HepG2 (cell line): ENCODE results near the gene CRYM. TPM values are rescaled to one million over a fixed set of nuclear protein-coding genes. Genes with fewer than 3 reads are reported as not detected.

ENCODE experiments used
- ARID5B ChIP-seq: IDR thresholded peaks from 2 replicates; pipeline ENCODE4 v1.4.0; 2020; ENCODE audit warnings: mild to moderate bottlenecking, missing genetic modification reagents
- ATF7 ChIP-seq, 2 experiments: fragments of 450-650 bp in 1 of 2; sonication (generic) in 1 of 2; formaldehyde crosslinking in 1 of 2; IDR thresholded peaks; 2 replicates each; pipeline versions ENCODE4 v1.4.0 to v1.6.1; 2016 to 2020; ENCODE audit warnings: antibody characterized with exemption in 1 of 2, mild to moderate bottlenecking in 1 of 2, missing genetic modification reagents in 1 of 2
- BRCA1 ChIP-seq: sonication (generic); formaldehyde crosslinking; IDR thresholded peaks from 2 replicates; pipeline ENCODE4 v1.4.0; 2020; ENCODE audit warnings: missing genetic modification reagents
- CHD4 ChIP-seq: fragments of 200-600 bp; sonication (generic); IDR thresholded peaks from 2 replicates; pipeline ENCODE4 v1.7.0; 2017; ENCODE audit warnings: mild to moderate bottlenecking, low read length, borderline replicate concordance
- CREB1 ChIP-seq, 2 experiments: fragments of 450-650 bp in 1 of 2; IDR thresholded peaks; 2 replicates each; pipeline ENCODE4 v1.6.1; 2016 to 2017; ENCODE audit warnings: control low read depth in 1 of 2, mild to moderate bottlenecking in 1 of 2, missing compliant biosample characterization in 1 of 2, missing genetic modification characterization in 1 of 2
- JARID2 ChIP-seq: sonication (generic); formaldehyde crosslinking; IDR thresholded peaks from 2 replicates; pipeline ENCODE4 v1.8.1; 2023; ENCODE audit warnings: missing genetic modification reagents, inconsistent platforms; ENCODE audit not compliant: insufficient replicate concordance
- JUN ChIP-seq: sonication (generic); formaldehyde crosslinking; IDR thresholded peaks from 2 replicates; pipeline ENCODE4 v1.4.0; 2020; ENCODE audit warnings: mild to moderate bottlenecking, missing genetic modification reagents
- KDM3A ChIP-seq: IDR thresholded peaks from 2 replicates; pipeline ENCODE4 v1.6.1; 2018; ENCODE audit warnings: low read depth, missing compliant biosample characterization
- NCOA2 ChIP-seq: sonication (generic); formaldehyde crosslinking; IDR thresholded peaks from 2 replicates; pipeline ENCODE4 v1.8.0; 2022; ENCODE audit warnings: inconsistent platforms
- NFE2L2 ChIP-seq: fragments of 150-350 bp; IDR thresholded peaks from 2 replicates; pipeline ENCODE4 v1.6.1; 2014; ENCODE audit warnings: low read length
- PHF21A ChIP-seq: sonication (generic); formaldehyde crosslinking; IDR thresholded peaks from 2 replicates; pipeline ENCODE4 v1.5.0; 2020; ENCODE audit warnings: mild to moderate bottlenecking, missing genetic modification reagents
- SNAPC4 ChIP-seq: sonication (generic); formaldehyde crosslinking; IDR thresholded peaks from 2 replicates; pipeline ENCODE4 v1.4.0; 2020; ENCODE audit warnings: mild to moderate bottlenecking, missing genetic modification reagents
- TBX3 ChIP-seq: fragments of 450-650 bp; IDR thresholded peaks from 2 replicates; pipeline ENCODE4 v1.6.1; 2017; ENCODE audit warnings: antibody characterized with exemption, mild to moderate bottlenecking, inconsistent platforms, borderline replicate concordance
- XRCC5 ChIP-seq: fragments of 200-400 bp; formaldehyde crosslinking; optimal IDR thresholded peaks from 2 replicates; pipeline ENCODE3; 2017; ENCODE audit warnings: mild to moderate bottlenecking, low read length
- ZFAT ChIP-seq: sonication (generic); formaldehyde crosslinking; conservative IDR thresholded peaks from 2 replicates; pipeline ENCODE4 v1.8.1; 2023; ENCODE audit warnings: missing genetic modification reagents, inconsistent platforms
- ZKSCAN8 ChIP-seq: IDR thresholded peaks from 2 replicates; pipeline ENCODE4 v1.6.1; 2016; ENCODE audit warnings: borderline replicate concordance, missing genetic modification reagents, missing compliant biosample characterization
- ZNF296 ChIP-seq: sonication (generic); formaldehyde crosslinking; conservative IDR thresholded peaks from 2 replicates; pipeline ENCODE4 v1.5.0; 2020; ENCODE audit warnings: mild to moderate bottlenecking, missing genetic modification reagents
- ZNF343 ChIP-seq: sonication (generic); formaldehyde crosslinking; IDR thresholded peaks from 2 replicates; pipeline ENCODE4 v1.4.0; 2020; ENCODE audit warnings: mild to moderate bottlenecking, missing genetic modification reagents
- polyA plus RNA-seq, 8 experiments: library from polyadenylated mRNA; depleted of rRNA in 3 of 8; stranded (reverse) in 7 of 8; unstranded in 1 of 8; fragments of >200 nt; fragmentation: Illumina TruSeq in 4 of 8; extraction: Trizol in 4 of 8; gene quantifications; 2 replicates each; pipeline versions ENCODE4 v1.2.1 to v1.2.3, GENCODE V29; 2011 to 2016; ENCODE audit warnings: low read depth in 4 of 8, missing spikeins in 1 of 8, mixed read lengths in 1 of 8; ENCODE audit not compliant: insufficient read depth in 1 of 8
- total RNA-seq, 5 experiments: library from RNA; depleted of rRNA; stranded (reverse); fragments of >200 nt; fragmentation: Illumina TruSeq; extraction: Trizol; gene quantifications; 2 replicates each; pipeline ENCODE4 v1.2.3, GENCODE V29; 2016; ENCODE audit warnings: low read depth in 1 of 5
- TF ChIP-seq, protein P1 (sequence below): sonication (generic); formaldehyde crosslinking; IDR thresholded peaks from 2 replicates; pipeline ENCODE4 v1.4.0; 2020; ENCODE audit warnings: mild to moderate bottlenecking, missing genetic modification reagents

The CRYM gene
- total and polyA plus RNA-seq, 2 of the 13 experiments (the other 11 are each of a cell fraction or from before 2014, with no cell fraction given) = 1.9 to 2.2 TPM

GRCh38 chr16:21260870-21261791 is 17.0 kb downstream of the CRYM start (continued):
- peak; percentile 71; the same call in 1 of the 2 replicates for TF ChIP-seq SNAPC4 (CRISPR knock-in tag)
- peak; percentile 98 for TF ChIP-seq JUN (CRISPR knock-in tag)
- TF ChIP-seq NFE2L2 = peak; percentile 85
- no peak for TF ChIP-seq ATF7 (IDR thresholded peaks at IDR 0.05)
- 0 out of 2 replicates have a peak, but pooled peaks have one; percentile 61 for TF ChIP-seq ATF7 (CRISPR knock-in tag; IDR thresholded peaks at IDR 0.05)
- peak; percentile 69; the same call in 1 of the 2 replicates for TF ChIP-seq ZKSCAN8 (CRISPR knock-in tag)
- peak; percentile 23; the same call in 1 of the 2 replicates for TF ChIP-seq ZNF343 (CRISPR knock-in tag)
- TF ChIP-seq, protein P1, sequence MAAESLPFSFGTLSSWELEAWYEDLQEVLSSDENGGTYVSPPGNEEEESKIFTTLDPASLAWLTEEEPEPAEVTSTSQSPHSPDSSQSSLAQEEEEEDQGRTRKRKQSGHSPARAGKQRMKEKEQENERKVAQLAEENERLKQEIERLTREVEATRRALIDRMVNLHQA (CRISPR knock-in tag) = no peak
- TF ChIP-seq ZFAT = no peak
- peak; percentile 97 for TF ChIP-seq PHF21A (CRISPR knock-in tag)
- peak; percentile 90 for TF ChIP-seq XRCC5
- peak; percentile 89 for TF ChIP-seq NCOA2 (CRISPR knock-in tag)
- peak; percentile 93 for TF ChIP-seq ARID5B
- peak; percentile 66; the same call in 1 of the 2 replicates for TF ChIP-seq TBX3
- peak; percentile 93 for TF ChIP-seq CHD4
- peak; percentile 96; the same call in 1 of the 2 replicates for TF ChIP-seq BRCA1 (CRISPR knock-in tag)
- no peak for TF ChIP-seq ZNF296
- TF ChIP-seq CREB1 (IDR thresholded peaks at IDR 0.05) = peak; percentile 73; the same call in 1 of the 2 replicates
- peak; percentile 86 for TF ChIP-seq CREB1 (CRISPR knock-in tag; IDR thresholded peaks at IDR 0.05)
- TF ChIP-seq KDM3A = 0 out of 2 replicates have a peak, but pooled peaks have one; percentile 49
- no peak for TF ChIP-seq JARID2 (CRISPR knock-in tag)
